CD4-positive, alpha-beta T cell treated with Interferon gamma for 1 hour (primary cell): ENCODE measurements around the gene PCBP3.
"Not testable (repeated sequence)": the region's sequence is repeated elsewhere in the genome, so short reads cannot be mapped to it uniquely, and the experiment has no call there.

Experiments used
- DNase-seq: peaks from one replicate; pipeline ENCODE4 v3.0.0-alpha.2; 2020

The PCBP3 gene

GRCh38 chr21:45957981-45958600 is 314.6 kb downstream of the PCBP3 start:
- no peak for DNase-seq

- DNase-seq = no peak
Measured at GRCh38 chr21:45959182-45959581, 315.7 kb downstream of the PCBP3 start.

DNA sequence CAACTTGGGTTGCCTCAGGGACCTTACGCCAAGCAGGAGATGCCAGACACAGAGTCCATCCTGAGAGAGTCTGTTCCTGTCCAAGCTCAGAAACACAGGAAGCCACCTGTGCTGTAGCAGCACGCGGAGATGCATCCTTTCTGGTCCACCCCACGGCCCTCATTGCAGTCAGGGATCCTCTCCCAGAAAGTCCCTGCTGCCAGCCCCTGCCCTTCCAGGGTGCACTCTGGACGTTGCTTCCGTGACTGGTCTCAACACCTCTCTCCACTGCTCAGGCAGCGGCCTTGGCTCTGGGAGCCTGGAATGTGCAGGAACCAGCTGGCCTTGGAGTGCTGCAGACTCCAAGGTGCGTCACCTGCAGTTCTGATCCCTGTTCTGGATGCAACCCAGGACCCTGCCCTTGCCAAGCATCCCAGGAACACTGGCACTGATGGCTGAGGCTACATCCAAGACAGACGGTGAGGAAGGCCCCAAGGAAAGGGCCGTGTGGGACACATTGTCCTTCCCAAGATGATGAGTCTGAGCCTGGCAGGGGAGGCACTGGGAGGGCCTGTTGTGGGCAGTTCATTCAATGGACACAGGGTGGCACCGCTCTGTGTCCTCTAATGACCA is 316.4 kb downstream of the PCBP3 start:
- DNase-seq = no peak

DNA sequence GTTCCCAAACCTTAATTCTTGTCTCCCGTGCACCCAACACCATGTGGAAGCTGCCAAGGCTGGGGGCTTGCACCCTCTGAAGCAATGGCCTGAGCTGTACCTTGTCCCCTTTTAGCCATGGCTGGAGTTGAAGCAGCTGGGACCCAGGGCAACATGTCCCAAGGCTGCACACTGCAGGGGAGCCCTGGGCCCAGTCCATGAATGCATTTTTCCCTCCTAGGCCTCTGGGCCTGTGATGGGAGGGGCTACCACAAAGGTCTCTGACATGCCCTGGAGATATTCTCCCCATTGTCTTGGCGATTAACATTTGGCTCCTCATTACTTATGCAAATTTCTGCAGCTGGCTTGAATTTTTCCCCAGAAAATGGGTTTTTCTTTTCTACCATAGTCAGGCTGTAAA is 317.9 kb downstream of the PCBP3 start:
- DNase-seq = not testable (repeated sequence)

DNA sequence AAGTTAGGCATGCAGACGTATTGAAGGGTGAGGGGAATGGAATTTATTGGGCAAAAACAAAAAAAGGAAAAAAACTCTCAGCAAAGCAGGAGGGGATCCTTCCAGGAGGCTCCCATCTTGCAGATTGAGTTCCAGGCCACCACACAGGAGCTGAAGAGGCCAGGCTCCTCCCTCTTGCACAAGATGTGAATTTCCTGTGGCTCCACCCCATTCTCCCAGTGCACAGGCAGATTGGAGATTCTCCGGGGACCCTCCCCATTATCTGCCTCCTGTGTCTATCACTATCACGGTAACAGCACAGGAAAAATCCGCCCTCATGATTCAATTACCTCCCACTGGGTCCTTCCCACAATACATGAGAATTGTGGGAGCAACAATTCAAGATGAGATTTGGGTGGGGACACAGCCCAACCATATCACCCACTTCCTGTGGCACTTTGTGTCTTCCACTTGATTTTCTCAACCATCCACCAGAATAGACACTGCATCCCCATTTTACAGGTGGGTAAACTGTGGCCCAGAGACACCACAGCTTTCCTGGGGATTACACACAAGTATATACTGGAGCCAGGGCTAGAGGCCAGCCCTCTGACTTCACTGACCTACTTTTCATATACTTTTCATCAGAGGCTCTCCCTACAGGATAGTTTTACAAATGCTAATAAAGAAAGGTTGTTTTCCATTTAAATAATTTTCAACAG is 319.2 kb downstream of the PCBP3 start:
- no peak for DNase-seq

DNA sequence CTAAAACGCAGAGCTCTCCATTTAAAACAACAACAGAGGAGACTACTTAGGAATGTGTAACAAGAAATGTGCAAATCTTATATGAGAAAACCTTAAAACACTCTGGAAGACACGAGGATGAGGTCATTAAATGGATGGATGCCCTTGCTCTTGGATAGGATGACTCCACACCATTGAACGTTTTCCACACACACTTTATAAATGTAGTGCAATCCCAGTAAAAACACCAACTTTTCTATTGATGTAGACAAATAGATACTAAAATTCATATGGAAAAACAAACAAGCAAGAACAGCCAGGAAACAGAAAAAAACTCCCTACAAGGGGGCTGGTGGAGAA is 319.7 kb downstream of the PCBP3 start:
- DNase-seq = no peak

- no peak for DNase-seq
Measured at GRCh38 chr21:45964649-45965048, 321.1 kb downstream of the PCBP3 start.

GRCh38 chr21:45965084-45965809 is 321.7 kb downstream of the PCBP3 start:
- no peak for DNase-seq

- no peak for DNase-seq
Measured at GRCh38 chr21:45966791-45967394, 323.4 kb downstream of the PCBP3 start.

GRCh38 chr21:45969921-45970673 is 326.6 kb downstream of the PCBP3 start:
- no peak for DNase-seq

DNA sequence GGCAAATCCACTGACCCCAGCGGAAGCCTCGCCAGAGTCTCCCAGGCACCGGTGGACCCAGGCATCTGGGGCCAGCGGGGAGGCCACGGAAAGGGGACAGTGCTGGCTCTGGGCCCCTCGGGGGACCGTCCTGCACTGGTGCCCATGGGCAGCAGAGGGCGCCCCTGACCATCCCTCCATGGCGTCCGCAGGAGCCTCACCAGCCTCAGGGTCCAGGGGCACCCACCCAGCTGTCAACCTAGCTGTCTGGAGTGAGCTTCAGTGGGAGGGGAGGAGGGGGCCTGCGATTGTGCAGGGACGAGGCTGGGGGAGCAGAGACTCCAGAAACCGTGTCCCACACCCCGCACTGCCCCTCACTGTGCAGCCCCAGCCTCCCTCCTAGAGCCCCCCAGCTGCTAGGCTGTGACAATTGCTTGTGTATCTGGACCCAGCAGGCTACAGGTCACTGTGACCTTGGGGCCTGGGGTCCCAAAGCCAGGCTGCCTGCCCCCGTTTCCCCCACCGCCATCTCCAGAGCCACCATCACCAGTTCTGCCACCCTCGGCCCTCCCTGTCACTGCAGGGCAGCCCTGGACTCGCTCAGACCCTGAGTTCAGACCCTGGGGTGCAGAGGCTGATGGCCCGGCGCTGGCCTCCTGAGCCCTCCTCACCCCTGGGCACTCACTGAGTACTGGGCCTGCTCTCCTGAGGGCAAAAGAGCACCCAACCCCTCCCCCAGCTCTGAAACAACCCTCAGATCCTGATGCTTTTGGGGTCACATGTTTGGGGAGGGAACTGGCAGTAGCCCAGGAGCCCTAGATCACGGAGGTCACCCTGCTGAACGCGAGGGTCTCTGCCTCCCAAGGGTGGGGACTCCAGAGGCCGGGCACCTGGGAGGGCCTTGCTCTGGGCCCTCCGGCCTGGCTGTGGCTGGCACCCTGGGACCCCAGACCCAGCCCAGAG is 327.4 kb downstream of the PCBP3 start:
- peak; percentile 21 for DNase-seq

- DNase-seq = no peak
Measured at GRCh38 chr21:45971616-45972352, 328.3 kb downstream of the PCBP3 start.

DNA sequence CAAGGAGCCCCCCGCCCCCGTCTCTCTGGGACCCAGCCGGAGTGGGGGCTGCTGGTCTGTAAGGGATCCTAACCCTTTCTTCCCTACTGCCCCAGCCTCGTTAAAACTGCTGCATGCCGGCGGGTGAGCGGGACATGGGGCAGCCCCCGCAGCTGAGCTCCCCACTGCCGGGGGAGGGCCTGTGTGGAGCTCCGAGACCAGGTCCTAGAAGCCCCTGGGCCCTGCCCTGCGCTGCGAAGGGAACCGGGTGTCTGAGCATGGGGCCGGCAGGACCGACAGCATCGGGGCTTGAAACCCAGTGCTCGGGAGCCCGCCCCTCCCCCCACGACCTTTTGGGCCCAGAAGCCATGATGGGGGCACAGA is 328.8 kb downstream of the PCBP3 start:
- DNase-seq = no peak

DNA sequence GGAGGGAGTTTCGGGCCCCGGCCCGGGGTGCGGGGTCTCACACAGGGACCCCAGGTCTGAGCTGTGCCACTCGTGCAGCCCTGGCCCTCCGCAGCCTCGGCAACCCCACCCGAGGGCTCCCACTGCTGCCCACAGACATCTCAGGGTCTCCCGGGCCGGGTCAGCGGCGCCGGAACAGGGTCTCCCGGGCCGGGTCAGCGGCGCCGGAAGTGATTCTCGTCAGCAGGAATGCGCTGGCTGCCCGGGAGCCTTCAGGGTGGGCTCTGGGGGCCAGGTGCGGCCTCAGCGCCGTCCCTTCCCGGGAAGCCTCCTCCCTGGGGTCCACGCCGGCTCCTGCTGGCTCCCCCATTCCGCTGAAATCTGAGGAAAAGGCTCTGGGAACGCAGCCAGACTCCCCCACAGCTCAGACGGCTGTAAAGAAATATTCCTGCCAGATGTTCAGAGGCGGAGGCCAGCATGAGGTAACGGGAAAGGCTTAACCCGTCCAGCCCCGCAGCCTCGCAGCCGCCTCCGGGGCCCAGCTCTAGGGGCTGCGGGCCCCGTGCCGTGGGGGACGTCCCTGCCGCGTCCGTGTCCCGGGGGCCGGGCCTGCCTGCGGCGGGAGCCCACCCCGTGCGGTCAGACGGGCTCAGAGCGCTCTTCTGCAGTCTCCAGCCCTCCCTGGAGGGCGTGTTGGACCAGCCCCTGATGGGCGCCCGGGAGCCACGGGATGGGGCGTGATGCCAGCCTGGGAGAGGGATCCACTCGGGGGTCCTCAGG is 329.4 kb downstream of the PCBP3 start:
- DNase-seq = no peak

DNA sequence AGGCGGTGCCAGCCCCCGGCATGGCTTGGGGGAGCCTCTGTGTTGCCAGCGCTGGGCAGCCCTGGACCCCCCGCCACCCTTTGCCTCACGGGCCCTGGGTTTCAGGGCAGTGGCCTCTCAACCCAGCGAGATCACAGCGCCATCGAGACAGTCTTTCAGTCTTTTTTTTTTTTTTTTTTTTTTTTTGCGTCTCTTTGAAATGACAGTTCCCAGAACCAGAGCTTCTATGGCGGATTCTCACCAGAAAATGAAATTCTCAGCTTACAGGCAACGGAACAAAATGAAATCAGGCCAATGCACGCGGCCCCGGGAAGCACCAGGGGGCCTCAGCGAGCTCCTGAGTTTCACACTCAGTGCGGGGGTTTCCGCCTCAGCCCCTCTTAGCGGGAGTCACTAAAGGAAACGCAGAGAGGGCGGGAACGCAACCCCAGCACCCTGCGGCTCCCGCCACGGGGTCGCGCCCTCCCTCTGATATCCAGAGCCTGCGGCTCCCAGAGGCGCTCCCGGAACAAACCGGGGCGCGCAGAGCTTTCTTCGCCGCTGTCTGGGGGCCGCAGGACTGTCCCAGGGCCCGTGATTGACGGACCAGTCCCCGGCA is 330.0 kb downstream of the PCBP3 start:
- DNase-seq = peak; percentile 77

- no peak for DNase-seq
Measured at GRCh38 chr21:45974073-45975019, 330.8 kb downstream of the PCBP3 start.

- no peak for DNase-seq
Measured at GRCh38 chr21:45975020-45975666, 331.6 kb downstream of the PCBP3 start.
